DMS 273 (cell line): ENCODE measurements around the gene C1orf94.

Source experiments
- DNase-seq: peaks from one replicate; lab custom pipeline; 2025; ENCODE audit not compliant: unreplicated experiment; lab: John Stamatoyannopoulos, UW

Gene C1orf94

GRCh38 chr1:34176830-34177603 is at the start of gene C1orf94:
C1orf94 (plus strand) TSS chr1:34176907; CDS start chr1:34177790, 883 bp downstream.
- DNase-seq, result peak; percentile 5

GRCh38 chr1:34127006-34128000 is 49.4 kb upstream of the C1orf94 start:
- DNase-seq, result no peak

- DNase-seq, result no peak
Measured at GRCh38 chr1:34128186-34128889, 48.4 kb upstream of the C1orf94 start.

GRCh38 chr1:34129630-34130029 is 47.1 kb upstream of the C1orf94 start:
- no peak for DNase-seq

GRCh38 chr1:34130306-34130705 is 46.4 kb upstream of the C1orf94 start:
- DNase-seq, result no peak

- DNase-seq, result no peak
Measured at GRCh38 chr1:34131396-34132160, 45.1 kb upstream of the C1orf94 start.

- DNase-seq, result no peak
Measured at GRCh38 chr1:34132161-34132420, 44.6 kb upstream of the C1orf94 start.

- DNase-seq, result no peak
Measured at GRCh38 chr1:34137411-34137810, 39.3 kb upstream of the C1orf94 start.

- no peak for DNase-seq
Measured at GRCh38 chr1:34140011-34140676, 36.6 kb upstream of the C1orf94 start.

- no peak for DNase-seq
Measured at GRCh38 chr1:34143975-34144374, 32.7 kb upstream of the C1orf94 start.

GRCh38 chr1:34144766-34145165 is 31.9 kb upstream of the C1orf94 start:
- DNase-seq, result no peak

GRCh38 chr1:34147301-34147700 is 29.4 kb upstream of the C1orf94 start:
- DNase-seq, result no peak

- DNase-seq, result no peak
Measured at GRCh38 chr1:34149501-34149900, 27.2 kb upstream of the C1orf94 start.

GRCh38 chr1:34153246-34153645 is 23.5 kb upstream of the C1orf94 start:
- DNase-seq, result no peak

- DNase-seq, result no peak
Measured at GRCh38 chr1:34155860-34156259, 20.8 kb upstream of the C1orf94 start.

GRCh38 chr1:34156739-34157138 is 20.0 kb upstream of the C1orf94 start:
- DNase-seq, result peak; percentile 10

GRCh38 chr1:34162852-34163766 is 13.6 kb upstream of the C1orf94 start:
- peak; percentile 87 for DNase-seq

- peak; percentile 60 for DNase-seq
Measured at GRCh38 chr1:34163792-34164731, 12.6 kb upstream of the C1orf94 start.
